BE2C (cell line): ENCODE results near the gene NEBL.

Experiments used
- DNase-seq: peaks from one replicate; pipeline ENCODE4 v3.0.0-alpha.2; 2020
- H3K27me3 ChIP-seq: fragments of 250-450 bp; sonication (Bioruptor Pico); 2 replicates; pipeline ENCODE4 v1.5.1; 2020; ENCODE audit warnings: mild to moderate bottlenecking
- H3K36me3 ChIP-seq: fragments of 250-450 bp; sonication (Bioruptor Pico); 2 replicates; pipeline ENCODE4 v1.5.1; 2020; ENCODE audit warnings: mild to moderate bottlenecking
- H3K4me1 ChIP-seq: fragments of 250-450 bp; sonication (Bioruptor Pico); 2 replicates; pipeline ENCODE4 v1.5.1; 2020
- H3K4me3 ChIP-seq: 2 replicates; pipeline ENCODE4 v1.5.1; 2011; ENCODE audit warnings: low read depth, low read length
- H3K9me3 ChIP-seq: fragments of 250-450 bp; sonication (Bioruptor Pico); 2 replicates; pipeline ENCODE4 v1.5.1; 2020
- TF ChIP-seq, protein P1 (sequence below): IDR thresholded peaks from 2 replicates; pipeline ENCODE4 v1.5.1; 2012; ENCODE audit warnings: mild to moderate bottlenecking, low read depth, low read length

Gene NEBL

DNA sequence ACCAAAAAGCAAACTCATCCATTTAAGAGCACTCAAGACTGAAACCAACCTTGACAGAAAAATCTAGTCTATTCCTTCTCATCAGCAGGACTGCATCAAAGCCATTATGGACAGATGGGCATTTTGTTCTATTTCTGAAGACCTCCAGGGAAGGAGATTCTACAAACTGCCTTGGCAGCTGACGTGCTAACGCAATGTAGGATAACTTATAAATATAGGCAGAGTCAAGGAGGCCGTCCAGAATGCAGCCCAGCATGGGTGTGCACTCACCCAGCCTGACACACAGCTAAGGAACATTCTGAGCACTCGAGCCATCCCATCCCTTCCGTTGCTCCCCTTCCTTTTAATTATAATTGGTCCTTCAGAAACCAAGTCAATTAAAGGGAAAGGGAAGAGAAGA, 25.3 kb upstream of the NEBL start:
- Histone ChIP-seq H3K4me3 (no peak overlapping the region), H3K27me3 (no peaks in the 10 kb centered on the region), H3K4me1 (no peaks in the 10 kb centered on the region), H3K36me3 (no peaks in the 10 kb centered on the region), H3K9me3 (no peaks in the 10 kb centered on the region)
- TF ChIP-seq, protein P1, sequence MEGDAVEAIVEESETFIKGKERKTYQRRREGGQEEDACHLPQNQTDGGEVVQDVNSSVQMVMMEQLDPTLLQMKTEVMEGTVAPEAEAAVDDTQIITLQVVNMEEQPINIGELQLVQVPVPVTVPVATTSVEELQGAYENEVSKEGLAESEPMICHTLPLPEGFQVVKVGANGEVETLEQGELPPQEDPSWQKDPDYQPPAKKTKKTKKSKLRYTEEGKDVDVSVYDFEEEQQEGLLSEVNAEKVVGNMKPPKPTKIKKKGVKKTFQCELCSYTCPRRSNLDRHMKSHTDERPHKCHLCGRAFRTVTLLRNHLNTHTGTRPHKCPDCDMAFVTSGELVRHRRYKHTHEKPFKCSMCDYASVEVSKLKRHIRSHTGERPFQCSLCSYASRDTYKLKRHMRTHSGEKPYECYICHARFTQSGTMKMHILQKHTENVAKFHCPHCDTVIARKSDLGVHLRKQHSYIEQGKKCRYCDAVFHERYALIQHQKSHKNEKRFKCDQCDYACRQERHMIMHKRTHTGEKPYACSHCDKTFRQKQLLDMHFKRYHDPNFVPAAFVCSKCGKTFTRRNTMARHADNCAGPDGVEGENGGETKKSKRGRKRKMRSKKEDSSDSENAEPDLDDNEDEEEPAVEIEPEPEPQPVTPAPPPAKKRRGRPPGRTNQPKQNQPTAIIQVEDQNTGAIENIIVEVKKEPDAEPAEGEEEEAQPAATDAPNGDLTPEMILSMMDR, result no peak
- DNase-seq, result no peak

DNA sequence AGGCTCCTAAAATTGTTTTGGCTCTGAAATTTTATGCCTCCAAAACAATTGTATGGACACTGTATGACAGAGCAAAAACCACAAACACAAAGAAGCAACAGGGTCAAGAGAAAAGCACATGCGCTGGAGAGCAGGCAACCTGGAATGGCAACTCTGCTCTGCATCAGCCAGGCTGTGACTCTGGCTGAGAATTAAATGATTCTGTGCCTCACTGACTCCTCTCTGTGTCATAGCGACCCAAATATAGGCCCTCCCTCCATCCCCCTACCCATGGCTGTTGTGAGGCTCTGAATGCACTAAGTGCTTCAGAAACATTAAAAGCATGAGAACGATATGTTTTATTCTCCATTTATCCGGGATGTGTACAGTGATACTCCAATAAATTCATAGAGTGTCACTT, 24.9 kb upstream of the NEBL start:
- no peak for DNase-seq
- H3K36me3 ChIP-seq, result no peaks in the 10 kb centered on the region
- no peaks in the 10 kb centered on the region for H3K4me1 ChIP-seq
- no peaks in the 10 kb centered on the region for H3K27me3 ChIP-seq
- no peak overlapping the region for H3K4me3 ChIP-seq
- no peaks in the 10 kb centered on the region; the same call in 1 of the 2 replicates for H3K9me3 ChIP-seq
- TF ChIP-seq, protein P1, result no peak

DNA sequence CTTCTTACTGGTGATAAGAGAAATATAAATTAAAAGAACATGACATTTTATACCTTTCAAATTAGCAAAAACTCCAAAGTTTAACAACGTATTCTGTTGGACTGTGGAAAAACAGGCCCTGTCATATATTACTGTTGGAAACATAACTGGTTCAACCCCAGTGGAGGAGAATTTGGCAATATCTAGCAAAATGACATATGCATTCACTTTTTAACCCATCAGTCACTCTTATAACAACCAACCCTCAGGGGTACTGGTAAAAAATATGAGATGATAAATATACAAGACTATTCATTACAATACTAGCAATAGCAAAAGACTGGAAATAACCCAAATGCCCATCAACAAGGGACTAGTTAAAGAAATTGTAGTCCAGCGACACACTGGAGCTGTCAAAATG, 22.9 kb upstream of the NEBL start:
- Histone ChIP-seq H3K4me3 (no peak overlapping the region), H3K9me3 (no peaks in the 10 kb centered on the region; the same call in 1 of the 2 replicates), H3K4me1 (no peaks in the 10 kb centered on the region), H3K36me3 (no peaks in the 10 kb centered on the region), H3K27me3 (no peaks in the 10 kb centered on the region)
- DNase-seq, result no peak
- TF ChIP-seq, protein P1, result no peak

DNA sequence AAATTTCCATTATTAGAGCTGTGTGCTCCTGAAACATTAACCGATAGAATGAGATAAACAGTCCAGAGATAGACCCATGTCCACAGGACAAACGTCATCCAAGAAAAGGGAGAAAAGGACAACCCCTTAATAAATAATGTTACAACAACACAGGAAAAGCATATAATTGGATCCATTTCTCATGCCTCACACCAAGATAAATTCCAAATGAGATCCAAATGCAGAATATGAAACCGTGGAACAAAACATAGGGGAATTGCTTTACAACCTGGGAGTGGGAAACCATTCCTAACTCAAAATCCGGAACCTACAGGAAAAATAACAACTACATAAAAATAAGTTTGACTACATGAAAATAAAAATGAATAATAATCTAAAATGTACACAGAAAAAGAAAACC, 22.4 kb upstream of the NEBL start:
- H3K36me3 ChIP-seq, result no peaks in the 10 kb centered on the region
- no peak overlapping the region for H3K4me3 ChIP-seq
- H3K27me3 ChIP-seq, result no peaks in the 10 kb centered on the region
- TF ChIP-seq, protein P1, result no peak
- H3K9me3 ChIP-seq, result no peaks in the 10 kb centered on the region; the same call in 1 of the 2 replicates
- no peak for DNase-seq
- no peaks in the 10 kb centered on the region for H3K4me1 ChIP-seq

DNA sequence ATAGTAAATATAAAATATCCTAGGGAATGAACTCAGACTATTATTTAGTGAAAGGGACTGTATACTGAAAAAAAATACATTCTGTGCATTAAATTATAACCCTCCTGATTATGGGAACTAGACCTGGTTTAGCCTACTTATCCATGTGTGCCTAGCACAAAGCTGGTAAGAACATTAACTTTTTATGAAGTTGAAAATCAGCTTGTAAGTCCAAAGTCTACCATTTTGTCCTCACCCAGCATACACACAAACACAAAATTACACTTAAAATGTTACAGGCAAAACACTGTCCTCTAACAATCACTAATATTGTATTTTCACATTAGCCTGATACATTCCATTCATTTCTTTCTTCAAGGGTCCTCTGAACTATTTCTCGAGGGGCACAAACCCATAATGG, 19.9 kb upstream of the NEBL start:
- no peak for DNase-seq
- Histone ChIP-seq H3K4me3 (no peak overlapping the region), H3K36me3 (no peaks in the 10 kb centered on the region), H3K27me3 (no peaks in the 10 kb centered on the region), H3K4me1 (no peaks in the 10 kb centered on the region), H3K9me3 (no peaks in the 10 kb centered on the region; the same call in 1 of the 2 replicates)
- TF ChIP-seq, protein P1, result no peak

DNA sequence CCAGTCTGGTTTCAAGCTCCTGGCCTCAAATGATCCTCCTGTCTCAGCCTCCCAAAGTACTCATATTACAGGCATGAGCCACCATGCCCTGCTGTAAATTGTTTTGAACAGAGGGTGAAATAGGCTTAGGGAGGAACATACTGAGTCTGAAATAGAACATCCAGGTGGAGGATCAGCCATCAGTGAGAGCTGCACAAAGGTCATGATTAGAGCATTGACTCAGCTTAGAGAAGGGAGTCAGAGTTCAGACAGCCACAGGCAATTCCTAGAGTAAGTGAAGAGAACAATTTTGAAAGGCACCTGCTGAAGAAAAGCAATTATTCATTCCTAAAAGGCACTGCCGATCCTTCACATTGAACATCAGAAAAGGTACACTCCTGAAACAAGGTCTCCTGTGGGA, 15.9 kb upstream of the NEBL start:
- no peak for DNase-seq
- H3K4me3 ChIP-seq, result no peak overlapping the region
- no peaks in the 10 kb centered on the region; the same call in 1 of the 2 replicates for H3K9me3 ChIP-seq
- H3K4me1 ChIP-seq, result 0 out of 2 replicates have a peak, but pooled peaks cover 2% of the 10 kb centered on the region
- H3K27me3 ChIP-seq, result no peaks in the 10 kb centered on the region
- H3K36me3 ChIP-seq, result no peaks in the 10 kb centered on the region
- TF ChIP-seq, protein P1, result no peak
